ENCODE data around the gene BPIFA3.

BPIFA3 gene

GRCh38 chr20:33224399-33224798, 7.2 kb downstream of the BPIFA3 start:
- no peak for DNase-seq (ENCODE audit: low spot score)

GRCh38 chr20:33229843-33230242, 12.7 kb downstream of the BPIFA3 start:
- no peak for DNase-seq (ENCODE audit: low spot score)

GRCh38 chr20:33231237-33231636, 14.1 kb downstream of the BPIFA3 start:
- DNase-seq (ENCODE audit: low spot score) = no peak

- DNase-seq (ENCODE audit: low spot score) = no peak
Observed at GRCh38 chr20:33232486-33233072, 15.4 kb downstream of the BPIFA3 start.

- no peak for DNase-seq (ENCODE audit: low spot score)
Observed at GRCh38 chr20:33233129-33233774, 16.1 kb downstream of the BPIFA3 start.

GRCh38 chr20:33234050-33234449, 16.9 kb downstream of the BPIFA3 start:
- no peak for DNase-seq (ENCODE audit: low spot score)

- no peak for DNase-seq (ENCODE audit: low spot score)
Observed at GRCh38 chr20:33235696-33236095, 18.5 kb downstream of the BPIFA3 start, which contains the start of gene BPIFA1. Gene BPIFA1 (plus strand): TSS chr20:33235996. CDS start chr20:33237712, 1,716 bp downstream.

GRCh38 chr20:33236351-33236750, 19.2 kb downstream of the BPIFA3 start:
- no peak for DNase-seq (ENCODE audit: low spot score)

- no peak for DNase-seq (ENCODE audit: low spot score)
Observed at GRCh38 chr20:33237989-33238388, 20.8 kb downstream of the BPIFA3 start.

GRCh38 chr20:33239418-33239817, 22.3 kb downstream of the BPIFA3 start:
- DNase-seq (ENCODE audit: low spot score) = no peak

- DNase-seq (ENCODE audit: low spot score) = no peak
Observed at GRCh38 chr20:33239979-33240736, 23.0 kb downstream of the BPIFA3 start.

GRCh38 chr20:33240923-33241322, 23.8 kb downstream of the BPIFA3 start:
- no peak for DNase-seq (ENCODE audit: low spot score)

GRCh38 chr20:33242319-33243100, 25.4 kb downstream of the BPIFA3 start:
- DNase-seq (ENCODE audit: low spot score) = no peak

GRCh38 chr20:33246077-33246476, 28.9 kb downstream of the BPIFA3 start:
- DNase-seq (ENCODE audit: low spot score) = no peak

GRCh38 chr20:33249456-33249855, 32.3 kb downstream of the BPIFA3 start:
- no peak for DNase-seq (ENCODE audit: low spot score)

- no peak for DNase-seq (ENCODE audit: low spot score)
Observed at GRCh38 chr20:33250666-33251065, 33.5 kb downstream of the BPIFA3 start.

- DNase-seq (ENCODE audit: low spot score) = no peak
Observed at GRCh38 chr20:33251496-33251895, 34.3 kb downstream of the BPIFA3 start.

- DNase-seq (ENCODE audit: low spot score) = no peak
Observed at GRCh38 chr20:33252460-33252859, 35.3 kb downstream of the BPIFA3 start.

GRCh38 chr20:33255005-33255404, 37.9 kb downstream of the BPIFA3 start:
- DNase-seq (ENCODE audit: low spot score) = no peak

- DNase-seq (ENCODE audit: low spot score) = no peak
Observed at GRCh38 chr20:33257237-33257636, 40.1 kb downstream of the BPIFA3 start.

- DNase-seq (ENCODE audit: low spot score) = no peak
Observed at GRCh38 chr20:33259371-33259770, 42.2 kb downstream of the BPIFA3 start.

- no peak for DNase-seq (ENCODE audit: low spot score)
Observed at GRCh38 chr20:33261465-33261864, 44.3 kb downstream of the BPIFA3 start.
